ENCODE data around the gene CALD1.

The CALD1 gene

GRCh38 chr7:134764365-134764764, 15.1 kb upstream of the CALD1 start:
- no peak for DNase-seq

- no peak for DNase-seq
Observed at GRCh38 chr7:134766779-134767519, 12.5 kb upstream of the CALD1 start.

- no peak for DNase-seq
Observed at GRCh38 chr7:134767520-134768168, 11.8 kb upstream of the CALD1 start.

GRCh38 chr7:134768243-134768642, 11.2 kb upstream of the CALD1 start:
- DNase-seq: no peak

GRCh38 chr7:134770676-134771075, 8.8 kb upstream of the CALD1 start:
- DNase-seq: no peak

- DNase-seq: no peak
Observed at GRCh38 chr7:134771111-134771510, 8.3 kb upstream of the CALD1 start.

GRCh38 chr7:134771889-134772288, 7.5 kb upstream of the CALD1 start:
- peak; percentile 18 for DNase-seq

GRCh38 chr7:134772401-134772800, 7.0 kb upstream of the CALD1 start:
- no peak for DNase-seq

GRCh38 chr7:134773164-134773563, 6.3 kb upstream of the CALD1 start:
- no peak for DNase-seq

- no peak for DNase-seq
Observed at GRCh38 chr7:134774119-134774518, 5.3 kb upstream of the CALD1 start.

GRCh38 chr7:134777470-134777869, 2.0 kb upstream of the CALD1 start:
- DNase-seq: no peak

GRCh38 chr7:134777908-134778580, 1.4 kb upstream of the CALD1 start:
- DNase-seq: no peak

GRCh38 chr7:134779741-134780065, 269 bp downstream of the CALD1 start:
- no peak for DNase-seq

GRCh38 chr7:134780166-134780828, 863 bp downstream of the CALD1 start:
- DNase-seq: no peak

- no peak for DNase-seq
Observed at GRCh38 chr7:134781171-134781570, 1.7 kb downstream of the CALD1 start.

- DNase-seq: no peak
Observed at GRCh38 chr7:134782121-134782623, 2.7 kb downstream of the CALD1 start.

- DNase-seq: no peak
Observed at GRCh38 chr7:134783294-134784069, 4.0 kb downstream of the CALD1 start.

GRCh38 chr7:134784251-134785049, 5.0 kb downstream of the CALD1 start:
- no peak for DNase-seq

- DNase-seq: no peak
Observed at GRCh38 chr7:134785842-134786241, 6.4 kb downstream of the CALD1 start.

- DNase-seq: no peak
Observed at GRCh38 chr7:134787064-134787463, 7.6 kb downstream of the CALD1 start.

GRCh38 chr7:134787720-134788119, 8.3 kb downstream of the CALD1 start:
- DNase-seq: no peak

GRCh38 chr7:134788191-134788590, 8.8 kb downstream of the CALD1 start:
- DNase-seq: no peak

Data from NCI-H69 (cell line).